LNCAP (cell line): ENCODE measurements around the gene MARCHF4.

ENCODE experiments used
- CTCF ChIP-seq: fragments of 450-650 bp; IDR thresholded peaks from 2 replicates; pipeline ENCODE4 v1.5.1; 2017; ENCODE audit warnings: mild to moderate bottlenecking

MARCHF4 gene

GRCh38 chr2:216335252-216335651, 37.0 kb downstream of the MARCHF4 start:
- no peak for TF ChIP-seq CTCF

GRCh38 chr2:216328347-216328746, 43.9 kb downstream of the MARCHF4 start:
- 0 out of 2 replicates have a peak, but pooled peaks have one; percentile 14 for TF ChIP-seq CTCF

- TF ChIP-seq CTCF: no peak
Measured at GRCh38 chr2:216327447-216327935, 44.8 kb downstream of the MARCHF4 start.
